Activated CD4-positive, alpha-beta T cell treated with anti-CD3 and anti-CD28 coated beads, Interleukin-2, amount 50 U/mL, for 16 hours (primary cell): ENCODE results near the gene MAEA.

Experiments used
- DNase-seq: peaks from one replicate; pipeline ENCODE4 v3.0.0-alpha.2; 2020

The MAEA gene

GRCh38 chr4:1289207-1290164 lies at the start of gene MAEA:
Gene MAEA (plus strand): TSS chr4:1289891. CDS start chr4:1289914, 23 bp downstream.
- DNase-seq, result peak; percentile 99

- no peak for DNase-seq
Measured at GRCh38 chr4:1239950-1240307, 49.8 kb upstream of the MAEA start.

GRCh38 chr4:1240721-1241465 lies 48.8 kb upstream of the MAEA start:
- no peak for DNase-seq

- no peak for DNase-seq
Measured at GRCh38 chr4:1241466-1241935, 48.2 kb upstream of the MAEA start.

- DNase-seq, result no peak
Measured at GRCh38 chr4:1241936-1242505, 47.7 kb upstream of the MAEA start.

- DNase-seq, result no peak
Measured at GRCh38 chr4:1242506-1243450, 46.9 kb upstream of the MAEA start.

- DNase-seq, result no peak
Measured at GRCh38 chr4:1243451-1244080, 46.1 kb upstream of the MAEA start.

- DNase-seq, result no peak
Measured at GRCh38 chr4:1244081-1244977, 45.4 kb upstream of the MAEA start.

GRCh38 chr4:1244978-1245471 lies 44.7 kb upstream of the MAEA start:
- no peak for DNase-seq

- no peak for DNase-seq
Measured at GRCh38 chr4:1245481-1246051, 44.1 kb upstream of the MAEA start.

- DNase-seq, result peak; percentile 20
Measured at GRCh38 chr4:1246111-1246881, 43.4 kb upstream of the MAEA start.

GRCh38 chr4:1246901-1247863 lies 42.5 kb upstream of the MAEA start:
- peak; percentile 24 for DNase-seq

- DNase-seq, result no peak
Measured at GRCh38 chr4:1247864-1248244, 41.8 kb upstream of the MAEA start.

- peak; percentile 80 for DNase-seq
Measured at GRCh38 chr4:1248245-1249147, 41.2 kb upstream of the MAEA start, which contains the start of gene CTBP1. Gene CTBP1 (minus strand): TSS chr4:1249130. CDS start chr4:1241331, 7,799 bp downstream.

- peak; percentile 81 for DNase-seq
Measured at GRCh38 chr4:1249148-1249730, 40.5 kb upstream of the MAEA start.

- peak; percentile 37 for DNase-seq
Measured at GRCh38 chr4:1249731-1250526, 39.8 kb upstream of the MAEA start.
